PC-3 (cell line): Measurements from ENCODE around the gene NMD3.

Source experiments
- EZH2 ChIP-seq: fragments of 300-600 bp; sonication (generic); IDR thresholded peaks from one replicate; pipeline ENCODE4 v1.6.1; 2017; ENCODE audit warnings: antibody characterized with exemption, mild to moderate bottlenecking, low read length; ENCODE audit not compliant: unreplicated experiment
- TF ChIP-seq, protein P1 (sequence below): fragments of 300-600 bp; sonication (generic); conservative IDR thresholded peaks from 2 replicates; pipeline ENCODE4 v1.5.1; 2017; ENCODE audit warnings: antibody characterized with exemption, low read depth, mild to moderate bottlenecking, low read length

DNA sequence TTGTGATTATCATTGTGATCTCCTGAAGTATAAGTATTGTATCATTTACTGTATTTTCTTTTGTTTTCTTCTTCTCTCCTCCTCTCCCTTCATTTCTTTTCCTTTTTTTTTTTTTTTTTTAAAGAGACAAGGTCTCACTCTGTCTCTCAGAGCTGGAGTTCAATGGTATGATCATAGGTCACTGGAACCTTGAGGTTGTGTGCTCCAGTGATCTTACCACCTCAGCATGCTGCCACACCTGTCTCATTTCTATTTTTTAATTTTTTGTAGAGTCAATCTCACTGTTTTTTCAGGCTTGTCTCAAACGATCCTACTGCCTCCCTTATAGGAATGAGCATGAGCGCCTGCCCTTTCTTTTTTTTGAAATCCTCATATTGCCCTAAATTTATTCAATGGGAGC, 23.4 kb downstream of the NMD3 start:
- TF ChIP-seq, protein P1, sequence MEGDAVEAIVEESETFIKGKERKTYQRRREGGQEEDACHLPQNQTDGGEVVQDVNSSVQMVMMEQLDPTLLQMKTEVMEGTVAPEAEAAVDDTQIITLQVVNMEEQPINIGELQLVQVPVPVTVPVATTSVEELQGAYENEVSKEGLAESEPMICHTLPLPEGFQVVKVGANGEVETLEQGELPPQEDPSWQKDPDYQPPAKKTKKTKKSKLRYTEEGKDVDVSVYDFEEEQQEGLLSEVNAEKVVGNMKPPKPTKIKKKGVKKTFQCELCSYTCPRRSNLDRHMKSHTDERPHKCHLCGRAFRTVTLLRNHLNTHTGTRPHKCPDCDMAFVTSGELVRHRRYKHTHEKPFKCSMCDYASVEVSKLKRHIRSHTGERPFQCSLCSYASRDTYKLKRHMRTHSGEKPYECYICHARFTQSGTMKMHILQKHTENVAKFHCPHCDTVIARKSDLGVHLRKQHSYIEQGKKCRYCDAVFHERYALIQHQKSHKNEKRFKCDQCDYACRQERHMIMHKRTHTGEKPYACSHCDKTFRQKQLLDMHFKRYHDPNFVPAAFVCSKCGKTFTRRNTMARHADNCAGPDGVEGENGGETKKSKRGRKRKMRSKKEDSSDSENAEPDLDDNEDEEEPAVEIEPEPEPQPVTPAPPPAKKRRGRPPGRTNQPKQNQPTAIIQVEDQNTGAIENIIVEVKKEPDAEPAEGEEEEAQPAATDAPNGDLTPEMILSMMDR, result no peak
- no peak for TF ChIP-seq EZH2
